DOHH2 (cell line): Measurements from ENCODE around the gene CDKN1C.
"Not testable (repeated sequence)": the region's sequence is repeated elsewhere in the genome, so short reads cannot be mapped to it uniquely, and the experiment has no call there.

Source experiments
- H3F3A ChIP-seq: fragments of 200-600 bp; sonication (generic), shearing (Covaris generic); 2 replicates; pipeline ENCODE4 v1.6.0; 2016; ENCODE audit warnings: antibody characterized with exemption, mild to moderate bottlenecking; ENCODE audit not compliant: control insufficient read depth, insufficient read depth
- H3K27ac ChIP-seq: fragments of 200-600 bp; sonication (generic); 2 replicates; pipeline ENCODE4 v1.5.1; 2014; ENCODE audit warnings: low read depth, mild to moderate bottlenecking, low read length, moderate library complexity
- H3K27me3 ChIP-seq: fragments of 200-600 bp; sonication (generic); 2 replicates; pipeline ENCODE4 v1.6.1; 2014; ENCODE audit warnings: mild to moderate bottlenecking, low read length, mixed read lengths; ENCODE audit not compliant: control insufficient read depth
- H3K36me3 ChIP-seq: fragments of 200-600 bp; sonication (generic); 2 replicates; pipeline ENCODE4 v1.6.1; 2014; ENCODE audit warnings: mild to moderate bottlenecking, low read length, moderate library complexity, mixed read lengths; ENCODE audit not compliant: control insufficient read depth
- H3K4me1 ChIP-seq: fragments of 200-600 bp; sonication (generic); 2 replicates; pipeline ENCODE4 v1.6.1; 2014; ENCODE audit warnings: mild to moderate bottlenecking, low read length, mixed read lengths; ENCODE audit not compliant: control insufficient read depth
- H3K4me2 ChIP-seq: fragments of 200-600 bp; sonication (generic); 2 replicates; pipeline ENCODE4 v1.6.0; 2014; ENCODE audit warnings: mild to moderate bottlenecking, low read length, moderate library complexity
- H3K4me3 ChIP-seq: fragments of 200-600 bp; sonication (generic); 2 replicates; pipeline ENCODE4 v1.5.1; 2014; ENCODE audit warnings: mild to moderate bottlenecking, low read length, mixed read lengths
- H3K79me2 ChIP-seq: fragments of 200-600 bp; sonication (generic); 2 replicates; pipeline ENCODE4 v1.6.1; 2014; ENCODE audit warnings: mild to moderate bottlenecking, low read length, mixed read lengths; ENCODE audit not compliant: control insufficient read depth
- H3K9me2 ChIP-seq: fragments of 200-600 bp; sonication (generic); replicated peaks from 2 replicates; pipeline ENCODE4 v1.6.1; 2014; ENCODE audit warnings: mild to moderate bottlenecking, low read length, mixed read lengths; ENCODE audit not compliant: control insufficient read depth
- H3K9me3 ChIP-seq: fragments of 200-600 bp; sonication (generic); 2 replicates; pipeline ENCODE4 v1.6.1; 2014; ENCODE audit warnings: antibody characterized with exemption, low read length, mixed read lengths; ENCODE audit not compliant: control insufficient read depth, insufficient read depth
- H4K20me1 ChIP-seq: fragments of 200-600 bp; sonication (generic); 2 replicates; pipeline ENCODE4 v1.6.0; 2014; ENCODE audit warnings: low read depth, mild to moderate bottlenecking, antibody characterized with exemption, low read length, moderate library complexity; ENCODE audit not compliant: control insufficient read depth, insufficient read depth
- CTCF ChIP-seq: fragments of 200-600 bp; sonication (generic); IDR thresholded peaks from one replicate; pipeline ENCODE4 v1.5.1; 2014; ENCODE audit warnings: antibody characterized with exemption, mild to moderate bottlenecking, low read depth, low read length; ENCODE audit not compliant: poor library complexity, severe bottlenecking
- EZH2phosphoT487 ChIP-seq: fragments of 200-600 bp; sonication (generic); IDR thresholded peaks from 2 replicates; pipeline ENCODE4 v1.6.1; 2017; ENCODE audit warnings: borderline replicate concordance, mild to moderate bottlenecking, antibody characterized with exemption, low read length, moderate library complexity, mixed read lengths

CDKN1C gene

GRCh38 chr11:2909133-2909902 lies 23.7 kb upstream of the CDKN1C start:
- Histone ChIP-seq H3K79me2 (no peaks in the 10 kb centered on the region), H3F3A (no peaks in the 10 kb centered on the region), H3K9me3 (no peaks in the 10 kb centered on the region), H3K4me2 (no peak overlapping the region), H3K4me1 (peaks cover 13% of the 10 kb centered on the region), H3K4me3 (no peak overlapping the region), H4K20me1 (no peaks in the 10 kb centered on the region), H3K27ac (no peak overlapping the region), H3K36me3 (no peaks in the 10 kb centered on the region), H3K9me2 (no peaks in the 10 kb centered on the region), H3K27me3 (no peaks in the 10 kb centered on the region)
- TF ChIP-seq EZH2phosphoT487 = no peak
- TF ChIP-seq CTCF = no peak

GRCh38 chr11:2908130-2908529 lies 22.6 kb upstream of the CDKN1C start:
- Histone ChIP-seq H3K27me3 (no peaks in the 10 kb centered on the region), H3K9me2 (no peaks in the 10 kb centered on the region), H3K4me3 (no peak overlapping the region), H3F3A (no peaks in the 10 kb centered on the region), H3K27ac (no peak overlapping the region), H3K4me2 (no peak overlapping the region), H3K36me3 (no peaks in the 10 kb centered on the region), H3K4me1 (peaks cover 1% of the 10 kb centered on the region), H3K9me3 (no peaks in the 10 kb centered on the region), H3K79me2 (no peaks in the 10 kb centered on the region), H4K20me1 (no peaks in the 10 kb centered on the region)
- TF ChIP-seq EZH2phosphoT487 (no peak), CTCF (no peak)

- H3K4me2 ChIP-seq, H3K27me3 ChIP-seq, H3K4me3 ChIP-seq, H3K9me2 ChIP-seq, H3F3A ChIP-seq, H4K20me1 ChIP-seq, H3K27ac ChIP-seq, H3K9me3 ChIP-seq, H3K79me2 ChIP-seq, H3K36me3 ChIP-seq: not testable (repeated sequence)
- peaks cover 14% of the 10 kb centered on the region for H3K4me1 ChIP-seq
These were observed 19.7 kb upstream of the CDKN1C start for GRCh38 chr11:2905299-2905698.

- TF ChIP-seq EZH2phosphoT487 (no peak), CTCF (no peak)
- no peak overlapping the region for H3K4me2 ChIP-seq
These were observed 18.8 kb upstream of the CDKN1C start for GRCh38 chr11:2904153-2905052.

More at GRCh38 chr11:2904153-2905052, 18.8 kb upstream of the CDKN1C start:
- no peak overlapping the region for H3K4me3 ChIP-seq
- H4K20me1 ChIP-seq = no peaks in the 10 kb centered on the region
- H3K79me2 ChIP-seq = no peaks in the 10 kb centered on the region
- H3K36me3 ChIP-seq = no peaks in the 10 kb centered on the region
- H3K27me3 ChIP-seq = no peaks in the 10 kb centered on the region
- peaks cover 14% of the 10 kb centered on the region for H3K4me1 ChIP-seq
- H3K27ac ChIP-seq = no peak overlapping the region
- no peaks in the 10 kb centered on the region for H3K9me3 ChIP-seq
- H3F3A ChIP-seq = no peaks in the 10 kb centered on the region
- H3K9me2 ChIP-seq = no peaks in the 10 kb centered on the region
